ENCODE results near the gene PSMA5.
"Not testable (repeated sequence)": the region's sequence is repeated elsewhere in the genome, so short reads cannot be mapped to it uniquely, and the experiment has no call there.

Gene PSMA5

GRCh38 chr1:109427171-109427467 lies 871 bp upstream of the PSMA5 start:
- no peak for DNase-seq

- DNase-seq, result peak; percentile 56
Measured at GRCh38 chr1:109425391-109426280, 612 bp downstream of the PSMA5 start.

- no peak for DNase-seq
Measured at GRCh38 chr1:109423498-109423897, 2.8 kb downstream of the PSMA5 start.

- DNase-seq, result no peak
Measured at GRCh38 chr1:109412551-109412950, 13.7 kb downstream of the PSMA5 start.

- no peak for DNase-seq
Measured at GRCh38 chr1:109404838-109405237, 21.4 kb downstream of the PSMA5 start.

- DNase-seq, result no peak
Measured at GRCh38 chr1:109402025-109402424, 24.2 kb downstream of the PSMA5 start.

- DNase-seq, result no peak
Measured at GRCh38 chr1:109400035-109400655, 26.1 kb downstream of the PSMA5 start.

GRCh38 chr1:109399326-109399957 lies 26.8 kb downstream of the PSMA5 start:
- DNase-seq, result peak; percentile 87

GRCh38 chr1:109398343-109399225 lies 27.7 kb downstream of the PSMA5 start:
- no peak for DNase-seq

GRCh38 chr1:109397581-109398342 lies 28.5 kb downstream of the PSMA5 start, which contains the start of gene SORT1:
Gene SORT1 (minus strand): TSS chr1:109397918. CDS start chr1:109397892, 26 bp downstream.
- peak; percentile 99 for DNase-seq

GRCh38 chr1:109396871-109397580 lies 29.2 kb downstream of the PSMA5 start:
- DNase-seq, result peak; percentile 39

GRCh38 chr1:109396513-109396839 lies 29.8 kb downstream of the PSMA5 start:
- DNase-seq, result no peak

- peak; percentile 10 for DNase-seq
Measured at GRCh38 chr1:109395602-109396512, 30.4 kb downstream of the PSMA5 start.

- DNase-seq, result not testable (repeated sequence)
Measured at GRCh38 chr1:109395282-109395599, 31.0 kb downstream of the PSMA5 start.

GRCh38 chr1:109394591-109395281 lies 31.5 kb downstream of the PSMA5 start:
- DNase-seq, result no peak

- no peak for DNase-seq
Measured at GRCh38 chr1:109393617-109394233, 32.5 kb downstream of the PSMA5 start.

GRCh38 chr1:109392788-109393616 lies 33.2 kb downstream of the PSMA5 start:
- no peak for DNase-seq

GRCh38 chr1:109392037-109392787 lies 34.0 kb downstream of the PSMA5 start:
- DNase-seq, result no peak
